Measurements from ENCODE around the gene OTUD4.

The OTUD4 gene

DNA sequence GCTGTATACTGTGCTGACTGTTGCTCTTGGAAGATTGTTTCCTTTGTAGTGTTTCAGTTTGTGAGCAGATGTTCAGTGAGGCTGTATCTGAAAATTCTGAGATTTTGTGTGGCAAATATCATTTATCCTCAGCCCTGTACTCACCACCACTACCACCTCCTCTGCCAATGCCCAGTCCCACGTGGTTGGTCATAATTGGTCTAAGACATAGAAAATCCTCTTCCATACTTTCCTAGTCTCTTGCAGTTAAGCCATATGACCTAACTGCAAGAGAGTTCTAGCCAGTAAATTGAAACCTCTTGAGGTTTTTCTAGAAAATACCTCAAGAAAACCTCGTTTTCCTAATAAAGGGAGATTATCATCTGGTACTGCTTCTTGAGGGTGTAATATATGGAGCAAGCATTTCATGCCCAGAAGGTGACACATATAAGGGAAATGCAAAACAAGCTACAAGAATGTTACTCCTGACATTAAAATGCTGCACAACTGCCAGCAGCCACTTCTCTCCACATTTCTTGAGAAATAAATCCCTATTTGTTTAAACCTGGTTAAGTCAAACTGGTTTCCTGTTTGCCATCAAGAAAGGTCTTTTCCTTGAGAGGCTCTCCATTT lies 49.5 kb downstream of the OTUD4 start:
- FAIRE-seq: no peak
- DNase-seq (ENCODE audit: insufficient read length, low spot score): no peak

DNA sequence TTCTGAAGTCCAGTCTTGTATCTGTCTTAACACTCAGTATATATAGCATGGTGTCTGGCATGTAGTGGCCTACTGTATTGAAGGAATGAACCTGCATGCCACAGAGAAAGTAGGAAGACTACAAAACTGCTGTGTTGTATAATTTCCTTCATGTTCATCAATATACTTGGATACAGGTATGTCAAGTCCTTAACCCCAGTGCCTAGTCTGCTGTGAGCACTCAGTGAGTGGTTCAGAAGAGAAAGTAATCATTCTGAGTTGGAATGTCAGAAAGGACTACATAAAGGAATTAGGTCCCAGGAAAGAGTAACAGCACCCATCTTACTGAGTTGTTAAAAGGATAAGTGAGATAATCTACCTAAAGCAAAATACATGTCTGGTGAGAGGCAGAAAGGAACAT lies 50.3 kb downstream of the OTUD4 start:
- no peak for DNase-seq (ENCODE audit: insufficient read length, low spot score)
- FAIRE-seq: no peak

DNA sequence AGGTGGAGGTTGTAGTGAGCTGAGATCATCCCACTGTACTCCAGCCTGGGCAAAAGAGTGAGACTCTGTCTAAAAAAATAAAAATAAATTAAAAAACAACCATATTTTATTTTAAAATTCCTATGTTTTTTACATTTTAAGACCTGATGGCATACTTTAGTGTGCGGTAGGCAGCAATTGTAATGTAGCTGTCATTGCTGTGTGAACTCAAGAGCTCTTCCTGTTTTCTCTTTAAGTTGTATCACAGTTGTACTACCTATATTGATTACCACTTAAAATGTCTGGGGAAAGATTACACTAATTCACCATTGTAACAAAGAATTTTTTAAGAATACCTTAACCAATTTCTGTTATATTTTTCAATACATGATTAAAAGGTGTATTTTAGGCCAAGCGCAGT lies 55.0 kb downstream of the OTUD4 start:
- DNase-seq (ENCODE audit: insufficient read length, low spot score): no peak
- FAIRE-seq: no peak

DNA sequence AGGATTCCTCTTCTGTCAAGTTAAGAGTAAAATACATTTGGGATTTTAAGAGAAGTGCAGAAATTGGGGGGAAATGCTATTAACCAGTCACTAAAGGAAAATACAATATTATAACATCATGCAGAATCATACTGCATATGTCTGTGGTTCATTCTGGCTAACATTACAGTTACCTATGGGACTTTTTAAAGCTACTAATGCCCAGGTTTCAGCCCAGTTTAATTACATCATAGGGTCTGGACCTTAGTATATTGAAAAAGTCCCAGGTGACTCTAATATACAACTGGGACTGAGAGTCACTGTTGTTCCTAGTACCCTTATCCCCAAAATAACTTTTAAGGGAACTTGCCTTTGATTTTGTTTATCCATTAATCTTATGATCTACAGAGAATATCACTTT lies 72.3 kb downstream of the OTUD4 start:
- DNase-seq (ENCODE audit: insufficient read length, low spot score): no peak
- FAIRE-seq: no peak

DNA sequence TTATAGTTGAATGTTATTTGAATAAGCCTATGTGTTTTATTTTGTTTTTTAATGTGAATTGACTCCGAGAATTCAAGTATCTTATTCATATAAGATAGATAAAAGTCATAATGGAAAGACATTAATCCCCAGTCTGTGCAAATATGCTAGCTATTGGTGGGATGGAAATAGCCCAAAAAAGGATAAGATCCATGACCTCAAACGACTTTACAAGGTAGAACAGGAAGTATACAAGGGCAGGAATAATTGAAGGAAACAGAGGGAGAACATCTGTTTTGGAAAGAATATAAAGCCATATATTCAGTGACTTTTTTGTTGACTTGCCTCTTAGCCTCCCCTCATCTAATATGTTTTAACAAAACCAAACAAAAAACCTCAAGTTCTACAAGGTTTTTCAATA lies 73.3 kb downstream of the OTUD4 start:
- DNase-seq (ENCODE audit: insufficient read length, low spot score): no peak
- FAIRE-seq: no peak

DNA sequence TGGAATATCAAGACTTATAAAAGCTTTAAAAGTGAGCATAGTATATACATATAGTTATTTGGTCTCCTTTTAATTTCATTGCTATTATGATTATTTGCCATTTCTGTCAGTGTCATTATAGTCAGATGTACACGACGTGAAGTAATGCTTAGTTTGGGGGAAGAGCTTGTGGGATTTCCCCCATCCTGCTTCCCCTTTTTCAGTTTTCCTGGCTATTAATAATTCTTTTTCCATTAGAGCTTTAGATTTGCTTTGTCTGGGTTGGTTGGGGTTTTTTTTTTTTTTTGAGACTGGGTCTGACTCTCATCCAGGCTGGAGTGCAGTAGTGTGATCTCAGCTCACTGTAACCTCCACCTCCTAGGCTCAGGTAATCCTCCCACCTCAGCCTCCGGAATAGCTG lies 76.9 kb downstream of the OTUD4 start:
- no peak for DNase-seq (ENCODE audit: insufficient read length, low spot score)
- FAIRE-seq: no peak

DNA sequence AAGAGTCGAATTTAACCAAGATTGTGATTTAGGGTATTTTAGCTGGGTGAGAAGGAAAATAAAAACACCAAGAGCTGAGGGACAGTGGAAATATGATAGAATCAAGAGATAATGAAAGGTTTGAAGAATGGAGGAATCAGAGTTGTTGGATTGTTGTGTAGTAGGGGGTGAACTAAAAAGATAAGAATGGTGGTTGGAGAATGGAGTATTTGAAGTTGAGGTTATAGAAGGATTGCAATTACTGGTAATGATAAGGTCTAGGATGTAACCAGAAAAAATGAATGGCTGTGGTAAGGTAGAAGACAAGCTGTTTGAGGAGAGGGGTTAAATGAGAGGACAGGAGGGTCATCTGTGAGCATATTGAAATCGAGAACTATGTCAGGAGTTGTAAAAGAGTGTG lies 77.8 kb downstream of the OTUD4 start:
- FAIRE-seq: no peak
- no peak for DNase-seq (ENCODE audit: insufficient read length, low spot score)

DNA sequence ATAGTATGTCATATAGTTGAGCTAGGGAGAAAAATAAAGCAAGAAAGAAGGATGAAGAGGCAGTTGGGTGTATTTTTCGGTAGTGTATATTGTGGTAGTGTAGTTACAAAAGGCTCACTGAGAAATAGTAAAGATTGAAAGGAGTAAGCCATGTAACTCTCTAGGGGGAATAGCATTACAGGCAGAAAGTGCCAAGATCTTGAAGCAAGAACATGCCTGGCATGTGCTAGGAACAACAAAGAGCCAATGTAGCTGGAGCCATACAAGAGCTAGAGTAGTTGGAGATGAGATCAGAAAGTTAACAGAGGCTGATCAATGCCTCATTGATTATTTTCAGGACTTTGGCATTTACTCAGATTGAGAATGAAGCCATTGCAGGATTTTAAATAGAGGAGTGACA lies 79.3 kb downstream of the OTUD4 start:
- no peak for DNase-seq (ENCODE audit: insufficient read length, low spot score)
- no peak for FAIRE-seq

DNA sequence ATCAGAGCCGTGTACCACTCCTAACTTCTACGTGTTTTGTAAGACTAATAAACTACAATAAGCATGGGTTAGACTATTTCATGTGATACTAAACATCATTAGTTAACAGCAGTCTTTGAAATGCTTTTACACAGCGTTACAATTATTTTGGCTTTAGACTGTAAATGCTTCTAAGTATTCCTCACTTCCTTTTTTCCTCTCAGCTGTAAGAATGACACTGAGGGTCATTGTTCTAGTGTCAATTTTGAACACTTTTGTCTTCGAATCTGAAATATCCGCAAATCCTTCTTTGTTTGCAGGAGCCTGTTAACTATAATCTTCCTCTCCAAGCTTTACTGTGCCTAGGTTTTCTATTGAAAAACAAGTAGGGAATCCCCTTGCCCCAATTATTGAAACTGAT lies 80.7 kb downstream of the OTUD4 start:
- FAIRE-seq (no peak), DNase-seq (ENCODE audit: insufficient read length, low spot score) (no peak)

DNA sequence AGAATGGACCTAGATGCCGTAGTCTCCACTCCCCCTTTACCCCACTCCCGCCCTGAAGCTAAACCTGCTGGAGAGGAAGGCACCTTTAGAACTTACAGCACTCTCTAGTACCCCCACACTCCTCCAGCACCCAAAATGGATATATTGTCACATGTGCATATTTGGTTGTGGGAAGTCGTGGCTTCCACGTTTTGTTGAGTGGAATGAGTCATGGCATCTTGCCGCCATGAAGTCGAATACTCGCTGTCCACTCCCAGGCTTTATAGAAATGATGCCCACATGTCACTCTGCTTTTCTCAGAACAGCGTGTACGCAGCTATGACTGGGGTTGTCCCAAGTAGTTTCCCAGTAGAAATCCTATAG lies 81.7 kb downstream of the OTUD4 start:
- DNase-seq (ENCODE audit: insufficient read length, low spot score) (peak; percentile 28), FAIRE-seq (no peak)

DNA sequence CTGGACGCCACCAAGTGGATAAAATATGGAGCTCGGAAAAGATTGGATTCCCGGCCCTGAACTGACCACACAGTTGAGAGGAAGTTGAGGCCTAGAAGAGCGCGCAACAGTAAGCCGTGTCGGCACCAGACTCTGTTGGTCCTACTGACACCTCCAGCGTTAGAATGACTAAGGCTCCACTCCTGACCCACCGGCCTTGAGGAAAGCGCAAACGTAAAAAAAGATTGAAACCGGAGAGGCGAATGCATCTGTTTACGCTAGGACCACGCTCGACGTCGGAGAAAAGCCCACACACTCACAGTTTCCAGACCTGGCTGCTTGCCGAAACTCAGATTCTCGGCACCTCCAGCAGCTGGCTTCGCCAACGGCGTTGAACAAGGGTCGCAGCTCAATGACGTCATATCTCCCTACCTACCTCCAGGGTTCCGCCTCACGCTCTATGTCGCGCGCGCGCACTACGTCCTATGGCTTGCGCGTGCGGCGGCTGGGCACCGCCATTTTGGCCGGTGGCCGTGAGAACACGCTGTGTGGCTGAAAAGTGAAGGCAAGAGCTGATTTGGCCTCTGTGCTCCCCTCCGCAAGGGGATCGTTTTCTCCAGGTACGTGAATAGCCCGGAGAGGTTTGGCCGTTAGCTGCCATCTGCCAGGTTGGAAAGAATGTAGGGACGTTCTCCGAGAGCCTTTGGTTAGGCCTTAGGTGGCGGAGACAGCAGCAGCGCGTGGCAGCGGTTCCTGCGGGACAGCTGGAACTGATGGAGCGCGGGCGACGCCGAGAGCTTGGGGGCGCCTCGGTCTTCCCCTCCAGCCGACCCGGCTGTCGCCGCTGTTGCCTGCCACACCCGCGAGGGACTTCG lies 82.3 kb downstream of the OTUD4 start, which contains the start of the genes ABCE1 and ANAPC10:
Gene ABCE1, plus strand, starts transcription at position 491 of the 854 bp plus-strand sequence. CDS start 6,102 bp downstream, outside the sequence.
Gene ANAPC10, minus strand, starts transcription at position 376 of the 854 bp plus-strand sequence. CDS start 2,097 bp downstream, outside the sequence.
- FAIRE-seq (peak; percentile 96), DNase-seq (ENCODE audit: insufficient read length, low spot score) (peak; percentile 90)

DNA sequence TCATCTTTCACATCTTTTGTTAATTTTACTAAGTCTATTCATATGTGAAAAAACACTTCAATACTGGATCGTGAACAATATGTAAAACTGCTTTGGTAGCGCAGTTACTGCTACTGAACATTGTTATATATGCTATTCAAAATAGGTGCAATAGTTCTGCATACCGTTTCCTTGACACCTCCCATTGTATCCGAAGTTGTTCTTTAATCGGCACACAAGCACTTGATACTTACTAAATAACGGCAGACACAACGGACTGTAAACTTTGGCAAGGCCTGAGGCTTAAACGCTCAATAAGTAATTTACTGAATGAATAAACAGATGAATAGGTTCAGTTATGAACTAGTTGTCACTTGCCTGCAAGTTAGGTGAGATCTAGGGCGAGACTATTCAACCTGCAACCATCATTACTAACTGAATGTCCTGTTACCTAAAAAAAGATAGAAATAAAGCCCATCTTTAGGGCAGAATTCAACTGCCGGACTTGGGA lies 83.0 kb downstream of the OTUD4 start:
- FAIRE-seq (no peak), DNase-seq (ENCODE audit: insufficient read length, low spot score) (no peak)

DNA sequence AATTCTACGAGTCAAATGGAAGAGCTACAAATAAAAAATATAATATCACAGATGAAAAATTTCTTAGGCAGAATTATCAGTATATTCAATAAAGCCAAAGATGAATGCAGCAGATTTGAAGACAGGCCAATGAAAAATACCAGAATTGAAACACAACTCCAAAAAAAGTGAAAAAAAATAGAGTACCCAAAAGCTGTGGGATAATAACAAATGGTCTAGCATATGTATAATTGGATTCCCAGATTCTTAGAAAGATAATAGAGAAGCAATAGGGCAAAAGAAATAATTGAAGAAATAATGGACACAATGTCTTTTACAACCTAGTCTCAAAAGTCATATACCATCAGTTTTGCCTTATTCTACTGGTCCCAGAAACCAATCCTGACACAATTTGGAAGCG lies 86.8 kb downstream of the OTUD4 start:
- FAIRE-seq (no peak), DNase-seq (ENCODE audit: insufficient read length, low spot score) (no peak)

DNA sequence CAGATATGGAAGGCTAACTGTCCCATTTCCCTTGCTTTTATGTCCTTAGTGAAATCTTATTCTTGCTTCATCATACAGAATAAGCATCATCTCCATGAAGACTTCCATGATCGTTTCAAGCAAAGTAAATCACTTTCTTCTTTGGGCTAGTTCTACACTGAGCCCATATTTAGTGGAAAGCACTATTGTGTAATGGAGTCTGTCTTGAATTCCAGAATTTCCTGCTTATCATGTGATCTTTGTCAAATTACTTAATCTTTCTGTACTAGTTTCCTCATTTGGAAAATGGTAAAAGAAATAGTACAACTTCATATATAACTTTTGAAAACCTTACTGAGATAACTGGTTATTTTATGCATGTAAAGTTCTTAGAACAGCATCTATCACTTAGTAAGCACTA lies 90.0 kb downstream of the OTUD4 start:
- no peak for FAIRE-seq
- no peak for DNase-seq (ENCODE audit: insufficient read length, low spot score)

DNA sequence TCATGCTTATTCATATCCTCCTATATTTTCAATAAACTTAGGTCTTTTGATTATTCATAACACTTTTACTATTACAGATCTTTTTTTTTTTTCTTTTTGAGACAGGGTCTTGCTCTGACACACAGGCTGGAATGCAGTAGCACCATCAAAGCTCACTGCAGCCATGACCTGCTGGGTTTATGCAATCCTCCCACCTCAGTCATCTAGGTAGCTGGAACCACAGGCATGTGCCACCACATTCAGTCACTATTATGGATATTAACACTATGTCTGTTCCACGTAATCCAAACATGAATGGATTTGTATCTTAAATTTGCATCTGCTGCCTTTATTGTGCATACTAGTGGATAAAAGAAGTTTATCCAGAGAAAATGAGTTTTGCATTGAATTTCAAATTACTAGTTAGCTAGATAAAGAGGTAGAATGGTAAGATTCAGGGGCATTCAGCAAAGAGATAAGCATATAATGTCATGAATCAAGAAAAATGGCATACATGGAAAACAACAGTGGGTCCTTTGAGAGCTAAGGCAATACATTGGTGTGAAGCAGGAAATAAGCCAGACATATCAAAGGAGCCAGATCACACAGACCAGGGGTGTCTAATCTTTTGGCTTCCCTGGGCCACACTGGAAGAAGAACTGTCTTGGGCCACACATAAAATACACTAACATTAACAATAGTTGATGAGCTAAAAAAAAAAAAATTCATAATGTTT lies 96.3 kb downstream of the OTUD4 start:
- FAIRE-seq (no peak), DNase-seq (ENCODE audit: insufficient read length, low spot score) (no peak)
